ENCODE results near the gene SREK1. TPM values are rescaled to one million over a fixed set of nuclear protein-coding genes. Genes with fewer than 3 reads are reported as not detected.
A peak's percentile ranks its signal among the peaks of the same experiment; 100 is the strongest.

Gene SREK1
- total RNA-seq, 1 donor from 2014 or later = 31.6 TPM

GRCh38 chr5:66164044-66164790, 20.1 kb downstream of the SREK1 start:
- no peak for DNase-seq (ENCODE audit: low spot score in 2 of 2)
- H3K4me1 ChIP-seq = no peaks in the 10 kb centered on the region
- no peak overlapping the region for H3K4me3 ChIP-seq
- no peaks in the 10 kb centered on the region for H3K27me3 ChIP-seq
- no peak for TF ChIP-seq CTCF (IDR thresholded peaks at IDR 0.05)
- intact Hi-C loops (cut with DNase I) = no loop called here
- H3K36me3 ChIP-seq = peaks cover 52 to 75% of the 10 kb centered on the region in 2 donors
- no peaks in the 10 kb centered on the region for H3K9me3 ChIP-seq
- H3K27ac ChIP-seq = no peak overlapping the region

GRCh38 chr5:66168226-66168625, 24.1 kb downstream of the SREK1 start:
- Histone ChIP-seq H3K36me3 (peaks cover 19 to 71% of the 10 kb centered on the region in 2 donors), H3K9me3 (no peaks in the 10 kb centered on the region)
- intact Hi-C loops (cut with DNase I) = no loop called here

GRCh38 chr5:66169534-66169933, 25.4 kb downstream of the SREK1 start:
- TF ChIP-seq CTCF (IDR thresholded peaks at IDR 0.05) = no peak
- H3K36me3 ChIP-seq = peaks cover 12 to 59% of the 10 kb centered on the region in 2 donors
- H3K4me1 ChIP-seq = no peaks in the 10 kb centered on the region

More at GRCh38 chr5:66168226-66168625, 24.1 kb downstream of the SREK1 start:
- no peak for DNase-seq (ENCODE audit: low spot score in 2 of 2)
- TF ChIP-seq CTCF (IDR thresholded peaks at IDR 0.05) = no peak
- Histone ChIP-seq H3K4me3 (no peak overlapping the region), H3K4me1 (no peaks in the 10 kb centered on the region), H3K27me3 (no peaks in the 10 kb centered on the region), H3K27ac (no peak overlapping the region)

GRCh38 chr5:66170195-66170919, 26.3 kb downstream of the SREK1 start:
- Histone ChIP-seq H3K27ac (no peak overlapping the region), H3K4me3 (no peak overlapping the region), H3K9me3 (no peaks in the 10 kb centered on the region), H3K36me3 (peaks cover 9 to 59% of the 10 kb centered on the region in 2 donors), H3K4me1 (no peaks in the 10 kb centered on the region), H3K27me3 (no peaks in the 10 kb centered on the region)
- no peak for DNase-seq (ENCODE audit: low spot score in 2 of 2)
- intact Hi-C loops (cut with DNase I) = no loop called here
- TF ChIP-seq CTCF (IDR thresholded peaks at IDR 0.05) = no peak

More at GRCh38 chr5:66169534-66169933, 25.4 kb downstream of the SREK1 start:
- intact Hi-C loops (cut with DNase I) = no loop called here
- Histone ChIP-seq H3K27me3 (no peaks in the 10 kb centered on the region), H3K9me3 (no peaks in the 10 kb centered on the region), H3K27ac (no peak overlapping the region), H3K4me3 (no peak overlapping the region)
- no peak for DNase-seq (ENCODE audit: low spot score in 2 of 2)

- Histone ChIP-seq H3K9me3 (no peaks in the 10 kb centered on the region), H3K36me3 (peaks cover 4 to 60% of the 10 kb centered on the region in 2 donors), H3K27ac (no peak overlapping the region), H3K4me3 (no peak overlapping the region), H3K4me1 (no peaks in the 10 kb centered on the region), H3K27me3 (no peaks in the 10 kb centered on the region)
- intact Hi-C loops (cut with DNase I) = no loop called here
- peak in 2 of 3 experiments; percentile 9 to 51 for TF ChIP-seq CTCF (IDR thresholded peaks at IDR 0.05)
- DNase-seq (ENCODE audit: low spot score in 2 of 2) = no peak
These were observed 27.5 kb downstream of the SREK1 start for GRCh38 chr5:66171349-66172344.

Measured in ascending aorta (tissue), 2 donors.